ENCODE data around the gene ALPK1. TPM values are rescaled to one million over a fixed set of nuclear protein-coding genes. Genes with fewer than 3 reads are reported as not detected.

ALPK1 gene
- total and polyA plus RNA-seq, 7 donors, result 4.2 to 27.4 (median 12.1) TPM

DNA sequence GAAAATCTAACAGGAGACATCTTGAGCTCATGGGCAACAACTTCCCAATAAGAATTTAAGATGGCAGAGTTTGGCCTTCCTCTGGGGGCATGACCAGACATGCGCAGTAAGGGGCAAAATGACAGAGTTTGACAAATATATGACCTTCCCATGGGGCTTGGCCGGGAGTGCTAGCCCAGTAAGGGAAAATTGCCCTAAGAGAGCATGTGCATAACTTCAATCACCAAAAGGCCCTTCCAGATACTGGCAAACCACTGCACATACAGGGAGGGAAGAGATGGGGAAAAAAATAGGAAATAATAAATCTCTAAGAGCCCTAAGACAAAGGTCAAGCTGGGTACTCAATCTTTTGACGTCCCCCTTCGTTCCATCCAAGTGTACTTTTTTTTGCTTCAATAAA lies 24.9 kb upstream of the ALPK1 start:
- H3K27me3 ChIP-seq, result no peaks in the 10 kb centered on the region
- H3K36me3 ChIP-seq, result peaks cover 0 to 27% (median 0%) of the 10 kb centered on the region in 4 donors
- no peak for TF ChIP-seq EP300 (IDR thresholded peaks at IDR 0.05)
- intact Hi-C loops (cut with DNase I), result no loop called here
- no peaks in the 10 kb centered on the region for H3K4me1 ChIP-seq
- H3K9me3 ChIP-seq, result no peaks in the 10 kb centered on the region
- H3K4me3 ChIP-seq, result no peak overlapping the region
- H3K27ac ChIP-seq, result no peak overlapping the region
- 93 to 94% methylated on average over 4 of the region's 4 CpGs for WGBS, 2 donors
- no peak for DNase-seq

DNA sequence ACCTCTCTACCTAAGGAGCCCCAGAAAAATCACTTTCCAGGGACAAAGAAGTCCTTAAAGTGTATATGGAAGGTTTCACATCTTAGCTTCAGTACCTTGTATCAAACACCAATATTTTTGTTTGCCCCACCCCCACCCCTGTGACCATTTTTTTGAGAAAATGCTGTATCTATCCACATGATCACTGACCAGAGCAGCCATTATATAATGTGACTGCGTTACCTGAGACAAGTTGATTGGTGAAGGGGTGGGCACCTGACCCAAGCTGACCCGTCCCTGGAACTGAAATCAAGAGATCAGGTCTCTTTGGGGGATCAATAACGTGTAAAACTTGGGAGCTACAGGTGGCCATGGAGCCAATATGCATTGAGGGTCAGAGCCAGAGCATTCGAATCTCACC lies 22.2 kb upstream of the ALPK1 start:
- Histone ChIP-seq H3K27me3 (no peaks in the 10 kb centered on the region), H3K4me3 (no peak overlapping the region), H3K9me3 (no peaks in the 10 kb centered on the region), H3K27ac (no peak overlapping the region), H3K36me3 (peaks cover 0 to 6% (median 0%) of the 10 kb centered on the region in 4 donors), H3K4me1 (peaks cover 0 to 7% (median 0%) of the 10 kb centered on the region in 4 donors)
- 97% methylated on average over 4 of the region's 4 CpGs for WGBS, 2 donors
- no peak for DNase-seq
- intact Hi-C loops (cut with DNase I), result no loop called here
- TF ChIP-seq POLR2AphosphoS5 (IDR thresholded peaks at IDR 0.05), result no peak
- TF ChIP-seq POLR2A (IDR thresholded peaks at IDR 0.05), result no peak
- TF ChIP-seq EP300 (IDR thresholded peaks at IDR 0.05), result no peak
- TF ChIP-seq, protein P1, sequence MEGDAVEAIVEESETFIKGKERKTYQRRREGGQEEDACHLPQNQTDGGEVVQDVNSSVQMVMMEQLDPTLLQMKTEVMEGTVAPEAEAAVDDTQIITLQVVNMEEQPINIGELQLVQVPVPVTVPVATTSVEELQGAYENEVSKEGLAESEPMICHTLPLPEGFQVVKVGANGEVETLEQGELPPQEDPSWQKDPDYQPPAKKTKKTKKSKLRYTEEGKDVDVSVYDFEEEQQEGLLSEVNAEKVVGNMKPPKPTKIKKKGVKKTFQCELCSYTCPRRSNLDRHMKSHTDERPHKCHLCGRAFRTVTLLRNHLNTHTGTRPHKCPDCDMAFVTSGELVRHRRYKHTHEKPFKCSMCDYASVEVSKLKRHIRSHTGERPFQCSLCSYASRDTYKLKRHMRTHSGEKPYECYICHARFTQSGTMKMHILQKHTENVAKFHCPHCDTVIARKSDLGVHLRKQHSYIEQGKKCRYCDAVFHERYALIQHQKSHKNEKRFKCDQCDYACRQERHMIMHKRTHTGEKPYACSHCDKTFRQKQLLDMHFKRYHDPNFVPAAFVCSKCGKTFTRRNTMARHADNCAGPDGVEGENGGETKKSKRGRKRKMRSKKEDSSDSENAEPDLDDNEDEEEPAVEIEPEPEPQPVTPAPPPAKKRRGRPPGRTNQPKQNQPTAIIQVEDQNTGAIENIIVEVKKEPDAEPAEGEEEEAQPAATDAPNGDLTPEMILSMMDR (IDR thresholded peaks at IDR 0.05), result no peak

DNA sequence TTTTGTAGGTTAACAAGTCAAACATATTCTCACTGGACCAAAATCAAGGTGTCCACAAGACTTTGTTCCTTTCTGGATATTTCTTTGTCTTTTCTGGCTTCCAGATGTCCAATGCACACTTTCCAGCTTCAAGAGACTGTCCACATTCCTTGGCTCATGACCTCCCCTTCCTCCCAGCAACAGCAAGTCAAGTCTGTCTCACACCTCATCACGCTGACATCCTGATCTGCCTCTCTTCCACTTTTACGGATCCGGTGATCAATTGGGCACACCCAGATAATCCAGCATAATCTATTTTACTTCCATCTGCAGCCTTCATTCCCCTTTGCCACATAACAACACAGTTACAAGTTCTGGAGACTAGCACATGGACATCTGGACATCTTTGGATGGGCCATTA lies 21.1 kb upstream of the ALPK1 start:
- no peak for TF ChIP-seq POLR2AphosphoS5 (IDR thresholded peaks at IDR 0.05)
- TF ChIP-seq, protein P1 (IDR thresholded peaks at IDR 0.05), result no peak
- no peak for TF ChIP-seq POLR2A (IDR thresholded peaks at IDR 0.05)
- no peak for TF ChIP-seq EP300 (IDR thresholded peaks at IDR 0.05)
- DNase-seq, result no peak
- Histone ChIP-seq H3K27me3 (no peaks in the 10 kb centered on the region), H3K36me3 (peaks cover 0 to 6% (median 0%) of the 10 kb centered on the region in 4 donors), H3K9me3 (no peaks in the 10 kb centered on the region), H3K4me1 (peaks cover 0 to 7% (median 0%) of the 10 kb centered on the region in 4 donors), H3K27ac (no peak overlapping the region), H3K4me3 (no peak overlapping the region)
- intact Hi-C loops (cut with DNase I), result no loop called here
- WGBS, 2 donors, result 96 to 97% methylated on average over 3 of the region's 3 CpGs

DNA sequence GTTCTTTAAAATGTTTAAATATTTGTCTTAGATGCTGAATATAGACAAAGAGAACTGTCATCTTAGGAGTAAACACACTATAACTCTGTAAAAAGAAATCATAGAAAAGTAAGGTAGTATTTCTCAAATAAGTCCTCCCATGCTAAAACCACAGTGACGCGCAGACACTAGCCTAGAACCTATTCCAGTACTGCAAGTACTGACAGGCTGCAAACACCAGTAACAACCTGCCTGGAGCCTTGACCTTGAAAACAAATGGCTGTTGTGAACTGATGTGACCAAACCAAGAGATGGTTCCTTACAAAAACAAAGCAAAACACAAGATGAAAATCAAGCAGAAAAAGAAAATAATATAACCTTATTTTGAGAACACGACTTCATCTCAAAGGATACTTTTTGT lies 19.9 kb upstream of the ALPK1 start:
- no peak for DNase-seq
- intact Hi-C loops (cut with DNase I), result no loop called here

DNA sequence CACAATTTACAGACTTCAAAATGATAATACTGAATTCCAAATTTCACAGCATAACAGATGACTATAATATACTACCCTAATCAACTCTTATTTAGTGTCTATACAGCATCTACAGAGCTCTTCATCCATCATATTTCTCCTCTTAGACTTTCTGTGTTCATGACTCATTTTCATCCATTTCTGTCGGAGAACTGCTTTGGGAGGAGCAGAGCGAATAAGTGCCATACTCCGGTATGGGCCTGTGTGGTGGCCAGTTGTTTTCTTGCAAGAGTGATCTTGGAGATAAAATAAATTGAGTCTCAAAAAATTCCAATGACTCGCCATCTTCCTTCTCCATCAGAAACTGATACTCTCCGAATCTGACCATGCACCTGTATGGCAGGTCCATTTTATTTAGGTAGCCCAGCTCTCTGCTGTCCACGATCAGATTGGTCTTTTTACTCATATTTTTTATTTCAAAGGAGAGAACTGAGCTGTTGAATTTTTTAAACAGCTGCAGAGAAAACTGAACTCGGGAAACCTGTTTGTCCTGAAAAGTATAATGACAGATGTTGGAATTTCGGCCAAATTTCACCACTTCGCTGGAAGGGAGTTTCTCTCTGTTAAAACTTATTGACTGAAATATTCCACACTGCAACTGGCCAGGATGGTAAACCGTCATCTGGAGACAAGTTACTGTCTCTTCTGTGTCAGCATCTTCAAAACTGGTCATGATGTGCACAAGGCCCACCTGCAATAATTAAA lies 19.3 kb upstream of the ALPK1 start:
- Histone ChIP-seq H3K9me3 (no peaks in the 10 kb centered on the region), H3K27ac (no peak overlapping the region), H3K4me1 (peaks cover 0 to 7% (median 0%) of the 10 kb centered on the region in 4 donors), H3K36me3 (peaks cover 0 to 6% (median 0%) of the 10 kb centered on the region in 4 donors), H3K27me3 (no peaks in the 10 kb centered on the region), H3K4me3 (no peak overlapping the region)
- 87 to 93% methylated on average over 10 of the region's 10 CpGs for WGBS, 2 donors
- no peak for DNase-seq
- TF ChIP-seq POLR2A (IDR thresholded peaks at IDR 0.05) (no peak), POLR2AphosphoS5 (IDR thresholded peaks at IDR 0.05) (no peak), EP300 (IDR thresholded peaks at IDR 0.05) (no peak)
- TF ChIP-seq, protein P1 (IDR thresholded peaks at IDR 0.05), result no peak
- intact Hi-C loops (cut with DNase I), result no loop called here

More for the DNA sequence above, 19.9 kb upstream of the ALPK1 start:
- no peak for TF ChIP-seq POLR2AphosphoS5 (IDR thresholded peaks at IDR 0.05)
- TF ChIP-seq, protein P1 (IDR thresholded peaks at IDR 0.05), result no peak
- TF ChIP-seq POLR2A (IDR thresholded peaks at IDR 0.05), result no peak
- no peak for TF ChIP-seq EP300 (IDR thresholded peaks at IDR 0.05)
- Histone ChIP-seq H3K27me3 (no peaks in the 10 kb centered on the region), H3K4me1 (peaks cover 0 to 7% (median 0%) of the 10 kb centered on the region in 4 donors), H3K4me3 (no peak overlapping the region), H3K27ac (no peak overlapping the region), H3K9me3 (no peaks in the 10 kb centered on the region), H3K36me3 (peaks cover 0 to 6% (median 0%) of the 10 kb centered on the region in 4 donors)
- WGBS, 2 donors, result 93 to 96% methylated on average over 3 of the region's 3 CpGs

Measured in sigmoid colon (tissue), 7 donors.